ENCODE results near the gene ZCRB1. TPM values are rescaled to one million over a fixed set of nuclear protein-coding genes. Genes with fewer than 3 reads are reported as not detected.

The ZCRB1 gene
- total RNA-seq, 2 donors from 2014 or later: 25.2 to 27.2 TPM

DNA sequence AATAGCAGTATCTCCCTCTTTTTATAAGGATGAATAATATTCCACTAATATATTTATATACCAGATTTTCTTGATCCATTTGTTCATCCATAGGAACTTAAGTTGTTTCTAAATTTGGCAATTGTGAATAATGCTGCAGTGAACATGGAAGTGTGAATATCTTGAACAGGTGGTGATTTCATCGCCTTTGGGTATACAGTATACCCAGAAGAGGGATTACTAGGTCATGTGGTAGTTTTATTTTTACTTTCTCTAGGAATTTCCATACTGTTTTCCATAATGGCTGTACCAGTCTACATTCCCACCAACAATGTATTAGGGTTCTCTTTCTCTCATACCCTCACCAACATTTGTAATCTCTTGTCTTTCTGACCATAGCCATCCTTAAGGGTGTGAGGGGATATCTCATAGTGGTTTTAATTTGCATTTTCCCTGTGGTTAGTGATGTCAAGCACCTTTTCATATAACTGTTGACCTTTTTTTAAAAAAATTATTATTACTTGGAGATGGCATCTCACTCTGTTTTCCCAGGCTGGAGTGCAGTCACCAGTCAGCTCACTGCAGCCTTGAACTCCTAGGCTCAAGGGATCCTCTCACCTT lies 20.6 kb upstream of the ZCRB1 start:
- DNase-seq (ENCODE audit: low spot score) (no peak), ATAC-seq (ENCODE audit: insufficient number of reproducible peaks, low FRiP score, low read depth) (no peak)
- H3K4me1 ChIP-seq (ENCODE audit: control insufficient read depth in 1 of 2, low read depth in 2 of 2): peaks cover 4 to 8% of the 10 kb centered on the region in 2 donors
- no peaks in the 10 kb centered on the region for H3K27me3 ChIP-seq (replicated peaks; ENCODE audit: insufficient read depth)
- no peak overlapping the region for H3K4me3 ChIP-seq
- H3K36me3 ChIP-seq: no peaks in the 10 kb centered on the region
- no peaks in the 10 kb centered on the region for H3K9me3 ChIP-seq
- H3K27ac ChIP-seq: no peak overlapping the region
- no peak for TF ChIP-seq CTCF (IDR thresholded peaks at IDR 0.05)

DNA sequence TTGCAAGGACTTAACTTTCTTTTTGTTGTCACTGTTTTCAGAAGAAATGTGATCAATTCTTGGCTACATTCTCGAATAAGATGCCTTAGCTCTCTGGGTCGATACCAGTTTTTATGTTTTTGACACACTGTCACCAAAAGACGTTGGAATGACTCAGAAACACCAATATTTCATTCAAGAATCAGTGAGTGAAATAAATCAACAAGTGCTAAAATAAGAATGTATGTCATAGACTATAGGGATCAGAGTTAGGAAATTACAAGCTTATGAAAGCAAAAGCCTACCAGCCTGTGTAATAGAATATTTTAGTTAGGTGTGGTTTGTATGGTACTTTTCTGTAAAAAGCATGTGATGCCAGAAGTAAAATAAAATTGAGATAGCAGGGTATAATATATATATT lies 17.8 kb upstream of the ZCRB1 start:
- Histone ChIP-seq H3K27me3 (replicated peaks; ENCODE audit: insufficient read depth) (no peaks in the 10 kb centered on the region), H3K27ac (no peak overlapping the region), H3K36me3 (no peaks in the 10 kb centered on the region), H3K4me3 (no peak overlapping the region), H3K4me1 (ENCODE audit: control insufficient read depth in 1 of 2, low read depth in 2 of 2) (peaks cover 4 to 8% of the 10 kb centered on the region in 2 donors), H3K9me3 (no peaks in the 10 kb centered on the region)
- DNase-seq (ENCODE audit: low spot score): no peak
- no peak for TF ChIP-seq CTCF (IDR thresholded peaks at IDR 0.05)
- no peak for ATAC-seq (ENCODE audit: insufficient number of reproducible peaks, low FRiP score, low read depth)

DNA sequence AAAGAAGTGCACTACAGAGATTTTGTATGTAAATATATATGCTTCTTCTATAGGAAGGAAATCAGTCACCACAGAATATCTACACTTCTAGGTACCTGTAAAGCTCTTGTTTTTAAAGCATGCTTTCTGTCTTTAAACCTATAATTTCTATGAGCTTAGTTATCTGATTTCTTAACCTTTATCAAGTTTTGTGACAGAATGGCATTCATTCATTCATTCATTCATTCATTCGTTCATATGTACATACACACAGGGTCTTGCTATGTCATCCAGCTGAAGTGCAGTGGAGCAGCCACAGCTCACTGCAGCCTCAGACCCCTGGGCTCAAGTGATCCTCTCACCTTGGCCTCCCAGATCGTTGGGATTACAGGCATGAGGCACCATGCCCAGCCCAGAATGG lies 16.1 kb upstream of the ZCRB1 start:
- Histone ChIP-seq H3K4me1 (ENCODE audit: control insufficient read depth in 1 of 2, low read depth in 2 of 2) (peaks cover 4 to 8% of the 10 kb centered on the region in 2 donors), H3K4me3 (no peak overlapping the region), H3K9me3 (no peaks in the 10 kb centered on the region), H3K27ac (no peak overlapping the region), H3K27me3 (replicated peaks; ENCODE audit: insufficient read depth) (no peaks in the 10 kb centered on the region), H3K36me3 (peaks cover 4% of the 10 kb centered on the region)
- no peak for TF ChIP-seq CTCF (IDR thresholded peaks at IDR 0.05)
- ATAC-seq (ENCODE audit: insufficient number of reproducible peaks, low FRiP score, low read depth) (no peak), DNase-seq (ENCODE audit: low spot score) (no peak)

GRCh38 chr12:42338280-42338679 lies 12.4 kb upstream of the ZCRB1 start:
- no peaks in the 10 kb centered on the region for H3K27me3 ChIP-seq (replicated peaks; ENCODE audit: insufficient read depth)
- no peak overlapping the region for H3K4me3 ChIP-seq
- DNase-seq (ENCODE audit: low spot score) (no peak), ATAC-seq (ENCODE audit: insufficient number of reproducible peaks, low FRiP score, low read depth) (no peak)
- no peak overlapping the region for H3K27ac ChIP-seq
- no peak for TF ChIP-seq CTCF (IDR thresholded peaks at IDR 0.05)
- peaks cover 0 to under 1% of the 10 kb centered on the region in 2 donors for H3K4me1 ChIP-seq (ENCODE audit: control insufficient read depth in 1 of 2, low read depth in 2 of 2)
- no peaks in the 10 kb centered on the region for H3K9me3 ChIP-seq
- peaks cover 4% of the 10 kb centered on the region for H3K36me3 ChIP-seq

DNA sequence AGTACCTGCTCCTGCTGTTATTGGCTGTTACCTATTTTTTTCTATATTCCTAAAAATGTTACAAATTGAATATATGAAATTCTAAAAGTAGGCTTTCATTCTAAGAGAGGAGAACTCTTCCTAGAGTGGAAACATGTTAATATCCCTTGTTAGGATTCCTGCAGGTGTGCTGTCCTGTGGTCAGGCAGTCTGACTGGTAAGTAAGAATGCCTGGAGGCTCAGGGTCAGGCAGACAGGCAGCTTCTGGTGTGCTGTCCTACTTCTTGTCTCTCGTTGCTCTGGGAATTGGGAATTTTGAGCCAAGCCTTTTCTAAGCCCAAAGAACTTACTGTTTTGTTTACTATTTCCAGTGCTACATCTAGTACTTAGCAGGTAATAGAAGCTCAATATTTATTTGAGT lies 10.4 kb upstream of the ZCRB1 start:
- H3K36me3 ChIP-seq: peaks cover 4% of the 10 kb centered on the region
- no peaks in the 10 kb centered on the region for H3K27me3 ChIP-seq (replicated peaks; ENCODE audit: insufficient read depth)
- H3K9me3 ChIP-seq: no peaks in the 10 kb centered on the region
- no peak overlapping the region for H3K4me3 ChIP-seq
- TF ChIP-seq CTCF (IDR thresholded peaks at IDR 0.05): no peak
- H3K27ac ChIP-seq: no peak overlapping the region
- DNase-seq (ENCODE audit: low spot score) (no peak), ATAC-seq (ENCODE audit: insufficient number of reproducible peaks, low FRiP score, low read depth) (no peak)
- no peaks in the 10 kb centered on the region for H3K4me1 ChIP-seq (ENCODE audit: control insufficient read depth in 1 of 2, low read depth in 2 of 2)
